Neural cell (in vitro differentiated cells): Measurements from ENCODE around the gene TATDN2. TPM values are rescaled to one million over a fixed set of nuclear protein-coding genes. Genes with fewer than 3 reads are reported as not detected.

Source experiments
- H2AFZ ChIP-seq: fragments of 200-600, 300-800 bp; sonication (generic), shearing (Covaris generic); 2 replicates; pipeline ENCODE4 v1.6.0; 2014; ENCODE audit warnings: low read depth, mild to moderate bottlenecking, antibody characterized with exemption, low read length, moderate library complexity
- H3F3A ChIP-seq: fragments of 200-600 bp; shearing (Covaris generic); 2 replicates; pipeline ENCODE4 v1.6.1; 2016; ENCODE audit warnings: mild to moderate bottlenecking, moderate library complexity, mixed read lengths, antibody characterized with exemption, low read length; ENCODE audit not compliant: insufficient read depth, poor library complexity, severe bottlenecking
- H3K27ac ChIP-seq: fragments of 200-600, 300-800 bp; sonication (generic), shearing (Covaris generic); 2 replicates; pipeline ENCODE4 v1.5.1; 2014; ENCODE audit warnings: mild to moderate bottlenecking, low read length, moderate library complexity
- H3K27me3 ChIP-seq: fragments of 300-800, 200-600 bp; sonication (generic), shearing (Covaris generic); 2 replicates; pipeline ENCODE4 v1.6.0; 2014; ENCODE audit warnings: mild to moderate bottlenecking, low read depth, low read length, moderate library complexity; ENCODE audit not compliant: insufficient read depth
- H3K36me3 ChIP-seq: fragments of 300-800, 200-600 bp; sonication (generic), shearing (Covaris generic); 2 replicates; pipeline ENCODE4 v1.5.1; 2014; ENCODE audit warnings: mild to moderate bottlenecking, antibody characterized with exemption, low read length, moderate library complexity; ENCODE audit not compliant: insufficient read depth
- H3K4me2 ChIP-seq: fragments of 300-800, 200-600 bp; sonication (generic), shearing (Covaris generic); 2 replicates; pipeline ENCODE4 v1.6.0; 2014; ENCODE audit warnings: mild to moderate bottlenecking, low read length
- H3K4me3 ChIP-seq: fragments of 300-800, 200-600 bp; sonication (generic), shearing (Covaris generic); 2 replicates; pipeline ENCODE4 v1.5.1; 2014; ENCODE audit warnings: mild to moderate bottlenecking, low read length, moderate library complexity
- H3K79me2 ChIP-seq: fragments of 200-600 bp; shearing (Covaris generic); replicated peaks from 2 replicates; pipeline ENCODE4 v1.6.0; 2014; ENCODE audit warnings: mild to moderate bottlenecking, low read length, moderate library complexity; ENCODE audit not compliant: insufficient read depth
- H3K9ac ChIP-seq: fragments of 300-800, 200-600 bp; sonication (generic), shearing (Covaris generic); 2 replicates; pipeline ENCODE4 v1.6.1; 2016; ENCODE audit warnings: mild to moderate bottlenecking, low read length, mixed read lengths
- H3K9me2 ChIP-seq: fragments of 200-600 bp; shearing (Covaris generic); 2 replicates; pipeline ENCODE4 v1.6.1; 2016; ENCODE audit warnings: mild to moderate bottlenecking, low read length, mixed read lengths; ENCODE audit not compliant: insufficient read depth
- H3K9me3 ChIP-seq: fragments of 200-600, 300-800 bp; sonication (generic), shearing (Covaris generic); 2 replicates; pipeline ENCODE4 v1.6.1; 2016; ENCODE audit warnings: mild to moderate bottlenecking, mixed run types, low read length, moderate library complexity, mixed read lengths
- H4K20me1 ChIP-seq: fragments of 200-600 bp; shearing (Covaris generic); 2 replicates; pipeline ENCODE4 v1.6.1; 2016; ENCODE audit warnings: mild to moderate bottlenecking, mixed run types; ENCODE audit not compliant: insufficient read depth
- EP300 ChIP-seq: fragments of 450-650 bp; conservative IDR thresholded peaks from 2 replicates; pipeline ENCODE4 v1.6.1; 2014; ENCODE audit warnings: antibody characterized with exemption, mild to moderate bottlenecking, moderate library complexity; ENCODE audit not compliant: poor library complexity, severe bottlenecking
- EZH2 ChIP-seq: fragments of 200-600, 300-800 bp; shearing (Covaris generic), sonication (generic); IDR thresholded peaks from 2 replicates; pipeline ENCODE4 v1.6.1; 2014; ENCODE audit warnings: antibody characterized with exemption, low read length, borderline replicate concordance, mild to moderate bottlenecking; ENCODE audit not compliant: insufficient read depth, poor library complexity, severe bottlenecking
- MXI1 ChIP-seq: fragments of 450-650 bp; conservative IDR thresholded peaks from 2 replicates; pipeline ENCODE4 v1.6.1; 2014; ENCODE audit warnings: antibody characterized with exemption, mild to moderate bottlenecking; ENCODE audit not compliant: poor library complexity, severe bottlenecking
- POLR2AphosphoS5 ChIP-seq: IDR thresholded peaks from 2 replicates; pipeline ENCODE4 v1.6.1; 2012
- RAD21 ChIP-seq: fragments of 450-650 bp; conservative IDR thresholded peaks from 2 replicates; pipeline ENCODE4 v1.6.1; 2014; ENCODE audit warnings: antibody characterized with exemption, mild to moderate bottlenecking, moderate library complexity
- SMC3 ChIP-seq: fragments of 450-650 bp; conservative IDR thresholded peaks from 2 replicates; pipeline ENCODE4 v1.6.1; 2014; ENCODE audit warnings: antibody characterized with exemption, mild to moderate bottlenecking, moderate library complexity; ENCODE audit not compliant: poor library complexity
- TAF1 ChIP-seq: IDR thresholded peaks from 2 replicates; pipeline ENCODE4 v1.6.1; 2012; ENCODE audit warnings: low read depth
- polyA minus RNA-seq: library from RNA; depleted of rRNA, polyadenylated mRNA; stranded (reverse); fragments of >200 nt; gene quantifications from 2 replicates; pipeline ENCODE4 v1.2.3, GENCODE V29; 2014
- polyA plus RNA-seq: library from polyadenylated mRNA; depleted of rRNA; stranded (reverse); fragments of >200 nt; gene quantifications from 2 replicates; pipeline ENCODE4 v1.2.3, GENCODE V29; 2014
- TF ChIP-seq, protein P1 (sequence below): IDR thresholded peaks from 2 replicates; pipeline ENCODE4 v1.6.1; 2012; ENCODE audit warnings: borderline replicate concordance
- TF ChIP-seq, protein P2 (sequence below): fragments of 450-650 bp; IDR thresholded peaks from 2 replicates; pipeline ENCODE4 v1.5.1; 2014; ENCODE audit warnings: antibody characterized with exemption, mild to moderate bottlenecking, moderate library complexity; ENCODE audit not compliant: poor library complexity, severe bottlenecking

Gene TATDN2
- polyA plus RNA-seq (22.1 and 24.5 TPM in 2 replicates), polyA minus RNA-seq (30.4 and 37.6 TPM in 2 replicates)

DNA sequence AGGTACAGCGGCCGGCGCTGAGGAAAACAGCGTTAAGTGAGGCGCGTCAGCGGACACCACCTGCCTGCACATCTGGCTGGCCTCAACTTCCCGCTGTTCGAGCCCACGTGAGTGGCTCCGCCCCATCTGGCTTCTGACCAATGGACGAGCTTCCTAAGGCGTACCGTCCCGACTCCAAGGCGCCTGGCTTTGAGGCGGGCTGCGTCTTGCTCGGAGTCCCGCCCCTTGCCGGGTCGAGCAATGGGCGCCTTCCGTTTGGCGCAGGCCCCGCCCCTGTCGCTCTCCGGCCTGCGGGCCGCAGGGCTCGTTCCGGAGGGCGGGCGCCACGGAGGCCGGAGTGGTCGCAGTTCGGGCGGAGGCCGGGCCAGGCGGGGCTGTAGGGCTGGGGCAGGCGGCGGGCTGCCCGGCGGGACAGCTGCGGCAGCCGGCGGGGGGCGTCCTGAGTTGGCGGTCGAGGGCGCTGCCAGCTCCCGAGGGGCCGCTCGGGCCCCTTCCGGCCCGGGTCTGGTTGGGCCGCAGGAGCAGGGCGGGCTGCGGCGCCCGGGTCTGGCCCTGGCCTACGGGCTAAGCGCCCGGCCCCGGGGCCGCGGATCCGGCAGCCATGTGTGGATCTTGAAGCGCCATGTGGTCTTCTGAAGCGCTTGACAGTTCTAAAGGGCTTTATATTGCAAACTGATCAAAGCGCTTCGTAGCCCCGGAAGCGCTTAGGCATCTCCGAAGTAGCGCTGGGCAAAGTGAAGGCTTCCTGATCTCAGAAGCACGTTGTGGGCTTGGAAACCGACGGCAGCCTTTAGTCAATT lies at the start of gene TATDN2:
TSS of gene TATDN2 (plus strand) at position 276 of the 800 bp plus-strand sequence. CDS start 742 bp downstream, outside the sequence.
- Histone ChIP-seq H3K27me3 (no peaks in the 10 kb centered on the region), H3K27ac (no peak within 1 kb of the TSS), H3F3A (no peaks in the 10 kb centered on the region), H3K36me3 (no peaks in the 10 kb centered on the region), H3K9me2 (no peaks in the 10 kb centered on the region), H4K20me1 (no peaks in the 10 kb centered on the region), H3K4me3 (peak within 1 kb of the TSS; percentile 88), H2AFZ (peak within 1 kb of the TSS; percentile 30), H3K9me3 (no peaks in the 10 kb centered on the region), H3K9ac (peak within 1 kb of the TSS; percentile 62), H3K4me2 (peak within 1 kb of the TSS; percentile 89), H3K79me2 (peaks cover 15% of the 10 kb centered on the region)
- TF ChIP-seq EZH2 (no peak), POLR2AphosphoS5 (peak; percentile 61), TAF1 (no peak), MXI1 (peak; percentile 96), EP300 (peak; percentile 33), RAD21 (peak; percentile 22), SMC3 (peak; percentile 44)
- TF ChIP-seq, protein P1, sequence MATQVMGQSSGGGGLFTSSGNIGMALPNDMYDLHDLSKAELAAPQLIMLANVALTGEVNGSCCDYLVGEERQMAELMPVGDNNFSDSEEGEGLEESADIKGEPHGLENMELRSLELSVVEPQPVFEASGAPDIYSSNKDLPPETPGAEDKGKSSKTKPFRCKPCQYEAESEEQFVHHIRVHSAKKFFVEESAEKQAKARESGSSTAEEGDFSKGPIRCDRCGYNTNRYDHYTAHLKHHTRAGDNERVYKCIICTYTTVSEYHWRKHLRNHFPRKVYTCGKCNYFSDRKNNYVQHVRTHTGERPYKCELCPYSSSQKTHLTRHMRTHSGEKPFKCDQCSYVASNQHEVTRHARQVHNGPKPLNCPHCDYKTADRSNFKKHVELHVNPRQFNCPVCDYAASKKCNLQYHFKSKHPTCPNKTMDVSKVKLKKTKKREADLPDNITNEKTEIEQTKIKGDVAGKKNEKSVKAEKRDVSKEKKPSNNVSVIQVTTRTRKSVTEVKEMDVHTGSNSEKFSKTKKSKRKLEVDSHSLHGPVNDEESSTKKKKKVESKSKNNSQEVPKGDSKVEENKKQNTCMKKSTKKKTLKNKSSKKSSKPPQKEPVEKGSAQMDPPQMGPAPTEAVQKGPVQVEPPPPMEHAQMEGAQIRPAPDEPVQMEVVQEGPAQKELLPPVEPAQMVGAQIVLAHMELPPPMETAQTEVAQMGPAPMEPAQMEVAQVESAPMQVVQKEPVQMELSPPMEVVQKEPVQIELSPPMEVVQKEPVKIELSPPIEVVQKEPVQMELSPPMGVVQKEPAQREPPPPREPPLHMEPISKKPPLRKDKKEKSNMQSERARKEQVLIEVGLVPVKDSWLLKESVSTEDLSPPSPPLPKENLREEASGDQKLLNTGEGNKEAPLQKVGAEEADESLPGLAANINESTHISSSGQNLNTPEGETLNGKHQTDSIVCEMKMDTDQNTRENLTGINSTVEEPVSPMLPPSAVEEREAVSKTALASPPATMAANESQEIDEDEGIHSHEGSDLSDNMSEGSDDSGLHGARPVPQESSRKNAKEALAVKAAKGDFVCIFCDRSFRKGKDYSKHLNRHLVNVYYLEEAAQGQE: no peak
- TF ChIP-seq, protein P2, sequence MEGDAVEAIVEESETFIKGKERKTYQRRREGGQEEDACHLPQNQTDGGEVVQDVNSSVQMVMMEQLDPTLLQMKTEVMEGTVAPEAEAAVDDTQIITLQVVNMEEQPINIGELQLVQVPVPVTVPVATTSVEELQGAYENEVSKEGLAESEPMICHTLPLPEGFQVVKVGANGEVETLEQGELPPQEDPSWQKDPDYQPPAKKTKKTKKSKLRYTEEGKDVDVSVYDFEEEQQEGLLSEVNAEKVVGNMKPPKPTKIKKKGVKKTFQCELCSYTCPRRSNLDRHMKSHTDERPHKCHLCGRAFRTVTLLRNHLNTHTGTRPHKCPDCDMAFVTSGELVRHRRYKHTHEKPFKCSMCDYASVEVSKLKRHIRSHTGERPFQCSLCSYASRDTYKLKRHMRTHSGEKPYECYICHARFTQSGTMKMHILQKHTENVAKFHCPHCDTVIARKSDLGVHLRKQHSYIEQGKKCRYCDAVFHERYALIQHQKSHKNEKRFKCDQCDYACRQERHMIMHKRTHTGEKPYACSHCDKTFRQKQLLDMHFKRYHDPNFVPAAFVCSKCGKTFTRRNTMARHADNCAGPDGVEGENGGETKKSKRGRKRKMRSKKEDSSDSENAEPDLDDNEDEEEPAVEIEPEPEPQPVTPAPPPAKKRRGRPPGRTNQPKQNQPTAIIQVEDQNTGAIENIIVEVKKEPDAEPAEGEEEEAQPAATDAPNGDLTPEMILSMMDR: peak; percentile 33

GRCh38 chr3:10198761-10199649 lies 49.3 kb upstream of the TATDN2 start:
- Histone ChIP-seq H2AFZ (no peak overlapping the region), H3F3A (no peaks in the 10 kb centered on the region), H3K9me3 (no peaks in the 10 kb centered on the region), H3K4me2 (no peak overlapping the region), H3K36me3 (no peaks in the 10 kb centered on the region), H3K79me2 (no peaks in the 10 kb centered on the region), H4K20me1 (no peaks in the 10 kb centered on the region), H3K9ac (no peak overlapping the region), H3K4me3 (no peak overlapping the region), H3K9me2 (no peaks in the 10 kb centered on the region), H3K27me3 (no peaks in the 10 kb centered on the region), H3K27ac (no peak overlapping the region)
- TF ChIP-seq, protein P1: no peak
- TF ChIP-seq EP300: no peak
- TF ChIP-seq MXI1: no peak
- TF ChIP-seq, protein P2: no peak
- TF ChIP-seq SMC3: no peak
- TF ChIP-seq POLR2AphosphoS5: no peak
- TF ChIP-seq TAF1: no peak
- TF ChIP-seq RAD21: no peak
- no peak for TF ChIP-seq EZH2
